H9 (cell line): ENCODE results near the gene ATP11C. TPM values are rescaled to one million over a fixed set of nuclear protein-coding genes. Genes with fewer than 3 reads are reported as not detected.
"Not testable (repeated sequence)": the region's sequence is repeated elsewhere in the genome, so short reads cannot be mapped to it uniquely, and the experiment has no call there.

ENCODE experiments used
- DNase-seq: peaks from one replicate; pipeline ENCODE4 v3.0.0-alpha.2; 2017
- H2AFZ ChIP-seq: one replicate; pipeline ENCODE4 v1.6.1; 2013; ENCODE audit warnings: mild to moderate bottlenecking, low read length, control low read depth, moderate library complexity
- H2AK5ac ChIP-seq: 2 replicates; pipeline ENCODE4 v1.6.1; 2013; ENCODE audit warnings: low read length, control low read depth, mixed read lengths; ENCODE audit not compliant: insufficient read length
- H2BK120ac ChIP-seq: one replicate; pipeline ENCODE4 v1.6.1; 2013; ENCODE audit warnings: low read depth, mild to moderate bottlenecking, low read length, control low read depth, inconsistent platforms; ENCODE audit not compliant: poor library complexity, severe bottlenecking
- H2BK12ac ChIP-seq: 2 replicates; pipeline ENCODE4 v1.6.1; 2013; ENCODE audit warnings: low read length, control low read depth, mixed read lengths, low read depth; ENCODE audit not compliant: insufficient read length
- H2BK15ac ChIP-seq: 2 replicates; pipeline ENCODE4 v1.6.1; 2013; ENCODE audit warnings: low read depth, low read length, control low read depth
- H2BK20ac ChIP-seq: one replicate; pipeline ENCODE4 v1.6.1; 2013; ENCODE audit warnings: low read depth, mild to moderate bottlenecking, low read length, control low read depth, inconsistent platforms; ENCODE audit not compliant: poor library complexity, severe bottlenecking
- H2BK5ac ChIP-seq: 2 replicates; pipeline ENCODE4 v1.6.1; 2013; ENCODE audit warnings: low read length, control low read depth, mixed read lengths; ENCODE audit not compliant: insufficient read length
- H3K14ac ChIP-seq: 2 replicates; pipeline ENCODE4 v1.6.1; 2013; ENCODE audit warnings: low read length, control low read depth; ENCODE audit not compliant: insufficient read depth
- H3K18ac ChIP-seq: 2 replicates; pipeline ENCODE4 v1.6.1; 2013; ENCODE audit warnings: low read depth, mild to moderate bottlenecking, mixed read lengths, low read length, control low read depth; ENCODE audit not compliant: insufficient read length
- H3K23ac ChIP-seq: 2 replicates; pipeline ENCODE4 v1.6.1; 2013; ENCODE audit warnings: low read length, control low read depth, mixed read lengths, low read depth; ENCODE audit not compliant: insufficient read length
- H3K23me2 ChIP-seq: 2 replicates; pipeline ENCODE4 v1.6.1; 2013; ENCODE audit warnings: low read depth, mild to moderate bottlenecking, mixed read lengths, low read length, control low read depth; ENCODE audit not compliant: insufficient read length, poor library complexity, severe bottlenecking
- H3K27ac ChIP-seq: 2 replicates; pipeline ENCODE4 v1.5.1; 2013; ENCODE audit warnings: low read length, control low read depth, mixed read lengths, low read depth; ENCODE audit not compliant: insufficient read length
- H3K27me3 ChIP-seq: 2 replicates; pipeline ENCODE4 v1.6.1; 2013; ENCODE audit warnings: low read length, control low read depth, inconsistent platforms; ENCODE audit not compliant: insufficient read depth
- H3K4ac ChIP-seq: 2 replicates; pipeline ENCODE4 v1.6.1; 2013; ENCODE audit warnings: low read depth, mild to moderate bottlenecking, control low read depth, inconsistent platforms, low read length, moderate library complexity
- H3K4me1 ChIP-seq: 2 replicates; pipeline ENCODE4 v1.6.1; 2013; ENCODE audit warnings: low read length, control low read depth, inconsistent platforms; ENCODE audit not compliant: insufficient read depth
- H3K4me2 ChIP-seq: 2 replicates; pipeline ENCODE4 v1.6.1; 2013; ENCODE audit warnings: low read length, control low read depth, mixed read lengths; ENCODE audit not compliant: insufficient read length, insufficient read depth
- H3K56ac ChIP-seq: 2 replicates; pipeline ENCODE4 v1.6.1; 2013; ENCODE audit warnings: low read depth, mild to moderate bottlenecking, mixed read lengths, low read length, control low read depth; ENCODE audit not compliant: insufficient read length
- H3K79me1 ChIP-seq: 2 replicates; pipeline ENCODE4 v1.6.1; 2013; ENCODE audit warnings: low read depth, mild to moderate bottlenecking, moderate library complexity, low read length, control low read depth, inconsistent platforms; ENCODE audit not compliant: insufficient read depth, poor library complexity, severe bottlenecking
- H3K79me2 ChIP-seq: 2 replicates; pipeline ENCODE4 v1.6.1; 2013; ENCODE audit warnings: low read length, control low read depth, inconsistent platforms; ENCODE audit not compliant: insufficient read depth
- H3K9ac ChIP-seq: 2 replicates; pipeline ENCODE4 v1.6.1; 2013; ENCODE audit warnings: low read length, control low read depth, mixed read lengths; ENCODE audit not compliant: insufficient read length; ENCODE audit errors: extremely low read depth
- H3K9me3 ChIP-seq: one replicate; pipeline ENCODE4 v1.6.1; 2013; ENCODE audit warnings: low read depth, low read length, inconsistent platforms; ENCODE audit not compliant: control insufficient read depth
- H3T11ph ChIP-seq: one replicate; pipeline ENCODE4 v1.6.1; 2013; ENCODE audit warnings: mild to moderate bottlenecking, low read length, control low read depth, inconsistent platforms
- H4K20me1 ChIP-seq: one replicate; pipeline ENCODE4 v1.6.1; 2013; ENCODE audit not compliant: control insufficient read depth, insufficient read length, insufficient read depth
- H4K5ac ChIP-seq: 2 replicates; pipeline ENCODE4 v1.6.1; 2013; ENCODE audit warnings: low read depth, mild to moderate bottlenecking, mixed read lengths, low read length, control low read depth; ENCODE audit not compliant: insufficient read length
- H4K8ac ChIP-seq: replicated peaks from 2 replicates; pipeline ENCODE4 v1.6.1; 2013; ENCODE audit warnings: low read length, control low read depth, mixed read lengths, low read depth; ENCODE audit not compliant: insufficient read length
- H4K91ac ChIP-seq: 2 replicates; pipeline ENCODE4 v1.6.1; 2013; ENCODE audit warnings: low read depth, mild to moderate bottlenecking, moderate library complexity, mixed read lengths, low read length, control low read depth; ENCODE audit not compliant: insufficient read length
- H3K27ac Mint-ChIP-seq, 3 experiments: 2 replicates in 2 of 3; 3 replicates in 1 of 3; pipeline ENCODE4 v1.8.0; 2020 to 2021; ENCODE audit warnings: mixed read lengths in 3 of 3, mild to moderate bottlenecking in 1 of 3, moderate library complexity in 1 of 3
- H3K27me3 Mint-ChIP-seq: 2 replicates; pipeline ENCODE4 v1.8.0; 2021; ENCODE audit warnings: low read depth, mild to moderate bottlenecking, moderate library complexity, mixed read lengths
- H3K36me3 Mint-ChIP-seq, 3 experiments: 2 replicates in 2 of 3; 3 replicates in 1 of 3; pipeline ENCODE4 v1.8.0; 2020 to 2021; ENCODE audit warnings: low read depth in 3 of 3, mixed read lengths in 3 of 3; ENCODE audit not compliant: insufficient read depth in 1 of 3
- H3K4me1 Mint-ChIP-seq, 2 experiments: 2 replicates each; pipeline ENCODE4 v1.8.0; 2020; ENCODE audit warnings: mixed read lengths in 2 of 2
- H3K4me3 Mint-ChIP-seq, 2 experiments: 2 replicates in 1 of 2; 3 replicates in 1 of 2; pipeline ENCODE4 v1.8.0; 2020 to 2021; ENCODE audit warnings: mild to moderate bottlenecking in 2 of 2, mixed read lengths in 2 of 2, moderate library complexity in 1 of 2
- H3K9me3 Mint-ChIP-seq, 2 experiments: 2 replicates in 1 of 2; 3 replicates in 1 of 2; pipeline ENCODE4 v1.8.0; 2020; ENCODE audit warnings: mild to moderate bottlenecking in 2 of 2, mixed read lengths in 2 of 2, moderate library complexity in 1 of 2
- WGBS: extraction: QIAGEN DNeasy Blood & Tissue Kit; methylation state at CpG from one replicate; pipeline ENCODE4 v1.1.7; 2013; ENCODE audit warnings: missing lambda C conversion rate, low lambda C conversion rate, mixed read lengths; ENCODE audit not compliant: insufficient read length; ENCODE audit errors: extremely low coverage; 5-methylcytosine and 5-hydroxymethylcytosine counted together
- total RNA-seq: library from RNA; stranded (reverse); gene quantifications from 2 replicates; pipeline ENCODE4 v1.2.1, GENCODE V29; 2021
- TF ChIP-seq, protein P1 (sequence below): fragments of 200-600 bp; sonication (generic); conservative IDR thresholded peaks from 3 replicates; pipeline ENCODE4 v1.8.0; 2021; ENCODE audit warnings: antibody characterized with exemption, mild to moderate bottlenecking

ATP11C gene
- total RNA-seq, 1 experiment from 2014 or later = 28.4 TPM

DNA sequence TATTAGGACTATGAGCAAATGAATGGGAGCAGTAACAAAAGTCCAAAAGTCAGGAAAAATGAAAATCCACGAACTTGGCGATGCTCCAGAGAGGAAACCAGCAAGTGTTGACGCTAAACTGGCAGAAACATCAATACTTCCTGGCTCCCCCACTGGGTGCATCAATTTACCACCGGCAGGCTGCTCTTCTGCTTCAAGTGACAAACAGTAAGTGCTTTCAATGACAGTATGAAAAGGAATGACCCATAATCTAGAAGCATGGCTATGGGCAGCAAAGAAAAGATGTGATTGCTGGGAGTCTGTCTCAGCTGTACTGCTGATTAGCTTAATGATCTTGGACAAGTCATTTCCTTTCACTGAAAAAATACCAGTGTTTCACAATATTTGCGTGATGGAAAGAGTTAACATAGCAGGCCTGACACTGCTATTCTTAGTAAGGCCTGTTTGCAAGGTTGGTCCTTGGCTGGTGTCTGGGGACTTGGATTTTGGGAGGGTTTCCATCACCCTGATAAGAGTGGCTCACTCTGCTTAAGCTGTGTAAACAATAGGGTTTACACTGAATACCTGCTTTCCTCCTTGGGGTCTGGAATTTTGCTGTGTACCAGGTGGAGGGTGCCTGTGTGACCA, 8.7 kb downstream of the ATP11C start:
- H3K79me2 ChIP-seq = peaks cover 14% of the 10 kb centered on the region; the same call in 1 of the 2 replicates
- H3K27me3 ChIP-seq = no peaks in the 10 kb centered on the region
- no peak overlapping the region for H3K4ac ChIP-seq
- H3K14ac ChIP-seq = no peak overlapping the region
- H3K79me1 ChIP-seq = no peaks in the 10 kb centered on the region
- Mint-ChIP-seq H3K4me3 (peak overlapping the region in 1 of 2 experiments; percentile 16; a peak in 1 of 5 replicates), H3K36me3 (peaks cover 1 to 18% (median 3%) of the 10 kb centered on the region in 3 experiments; a peak in 6 of 7 replicates), H3K4me1 (peaks cover 12 to 15% of the 10 kb centered on the region in 2 experiments), H3K27me3 (no peaks in the 10 kb centered on the region), H3K27ac (peak overlapping the region in 1 of 3 experiments; percentile 41; a peak in 2 of 7 replicates), H3K9me3 (peaks cover 0 to 45% of the 10 kb centered on the region in 2 experiments; a peak in 1 of 5 replicates)
- H3K56ac ChIP-seq = no peak overlapping the region
- H3K18ac ChIP-seq = no peak overlapping the region
- no peaks in the 10 kb centered on the region for H3K9me3 ChIP-seq
- H4K8ac ChIP-seq = no peak overlapping the region
- DNase-seq = no peak
- no peak overlapping the region for H2BK120ac ChIP-seq
- no peaks in the 10 kb centered on the region for H3K23me2 ChIP-seq
- H3K27ac ChIP-seq = no peak overlapping the region
- H2BK20ac ChIP-seq = no peak overlapping the region
- no peak overlapping the region for H2AK5ac ChIP-seq
- no peaks in the 10 kb centered on the region; the same call in 1 of the 2 replicates for H3K4me1 ChIP-seq
- no peak overlapping the region for H3K4me2 ChIP-seq
- H3T11ph ChIP-seq = no peak overlapping the region
- no peak overlapping the region for H3K23ac ChIP-seq
- no peak overlapping the region for H4K5ac ChIP-seq
- WGBS = no CpG with 5 or more reads among the region's 5 CpGs
- H3K9ac ChIP-seq = no peak overlapping the region
- H2AFZ ChIP-seq = no peak overlapping the region
- H2BK15ac ChIP-seq = no peak overlapping the region
- H4K91ac ChIP-seq = no peak overlapping the region
- TF ChIP-seq, protein P1, sequence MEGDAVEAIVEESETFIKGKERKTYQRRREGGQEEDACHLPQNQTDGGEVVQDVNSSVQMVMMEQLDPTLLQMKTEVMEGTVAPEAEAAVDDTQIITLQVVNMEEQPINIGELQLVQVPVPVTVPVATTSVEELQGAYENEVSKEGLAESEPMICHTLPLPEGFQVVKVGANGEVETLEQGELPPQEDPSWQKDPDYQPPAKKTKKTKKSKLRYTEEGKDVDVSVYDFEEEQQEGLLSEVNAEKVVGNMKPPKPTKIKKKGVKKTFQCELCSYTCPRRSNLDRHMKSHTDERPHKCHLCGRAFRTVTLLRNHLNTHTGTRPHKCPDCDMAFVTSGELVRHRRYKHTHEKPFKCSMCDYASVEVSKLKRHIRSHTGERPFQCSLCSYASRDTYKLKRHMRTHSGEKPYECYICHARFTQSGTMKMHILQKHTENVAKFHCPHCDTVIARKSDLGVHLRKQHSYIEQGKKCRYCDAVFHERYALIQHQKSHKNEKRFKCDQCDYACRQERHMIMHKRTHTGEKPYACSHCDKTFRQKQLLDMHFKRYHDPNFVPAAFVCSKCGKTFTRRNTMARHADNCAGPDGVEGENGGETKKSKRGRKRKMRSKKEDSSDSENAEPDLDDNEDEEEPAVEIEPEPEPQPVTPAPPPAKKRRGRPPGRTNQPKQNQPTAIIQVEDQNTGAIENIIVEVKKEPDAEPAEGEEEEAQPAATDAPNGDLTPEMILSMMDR = no peak
- no peak overlapping the region for H2BK12ac ChIP-seq
- no peaks in the 10 kb centered on the region for H4K20me1 ChIP-seq
- H2BK5ac ChIP-seq = no peak overlapping the region

DNA sequence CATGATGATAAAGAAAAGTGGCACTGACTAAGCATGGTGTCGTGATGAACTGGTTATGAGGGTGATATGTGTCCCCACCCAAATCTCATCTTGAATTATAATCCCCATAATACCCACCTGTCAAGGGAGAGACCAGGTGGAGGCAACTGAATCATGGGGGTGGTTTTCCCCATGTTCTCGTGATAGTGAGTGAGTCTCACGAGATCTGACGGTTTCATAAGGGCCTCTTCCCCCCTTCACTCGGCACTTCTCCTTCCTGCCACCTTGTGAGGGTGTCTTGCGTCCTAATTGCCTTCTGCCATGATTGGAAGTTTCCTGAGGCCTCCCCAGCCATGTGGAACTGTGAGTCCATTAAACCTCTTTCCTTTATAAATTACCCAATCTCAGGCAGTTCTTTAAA, 11.7 kb downstream of the ATP11C start:
- H2BK20ac ChIP-seq, H2BK5ac ChIP-seq, H3K79me1 ChIP-seq, H3T11ph ChIP-seq, H3K56ac ChIP-seq, H3K9me3 ChIP-seq, H3K27me3 ChIP-seq, H3K4ac ChIP-seq, H3K4me3 Mint-ChIP-seq, H3K23ac ChIP-seq, H3K4me2 ChIP-seq, H4K8ac ChIP-seq, H3K27me3 Mint-ChIP-seq, H4K5ac ChIP-seq, H3K9ac ChIP-seq, H2BK15ac ChIP-seq, H4K91ac ChIP-seq, H3K23me2 ChIP-seq, H2BK12ac ChIP-seq, H2AK5ac ChIP-seq, H3K79me2 ChIP-seq, H2BK120ac ChIP-seq, H3K4me1 ChIP-seq, H3K18ac ChIP-seq, H3K27ac Mint-ChIP-seq, H4K20me1 ChIP-seq, H2AFZ ChIP-seq, DNase-seq, H3K14ac ChIP-seq, H3K27ac ChIP-seq, H3K4me1 Mint-ChIP-seq: not testable (repeated sequence)
- no CpG with 5 or more reads among the region's 6 CpGs for WGBS
- Mint-ChIP-seq H3K9me3 (peaks cover 0 to 54% of the 10 kb centered on the region in 2 experiments; a peak in 1 of 5 replicates), H3K36me3 (peaks cover 1 to 16% (median 3%) of the 10 kb centered on the region in 3 experiments; a peak in 6 of 7 replicates)
